Uterus (tissue), 2 donors: ENCODE measurements around the gene ZCCHC10.

Experiments used
- POLR2A ChIP-seq, 2 donors: fragments of 450-650 bp; IDR thresholded peaks; one replicate each; pipeline ENCODE4 v1.6.1; 2016; ENCODE audit warnings: antibody characterized with exemption in 2 of 2, mild to moderate bottlenecking in 1 of 2, moderate library complexity in 1 of 2
- TF ChIP-seq, protein P1 (sequence below), 4 experiments: fragments of 200-600 bp in 2 of 4; fragments of 450-650 bp in 2 of 4; sonication (generic) in 2 of 4; IDR thresholded peaks; one replicate each; pipeline ENCODE4 v1.5.1; 2016 to 2019; ENCODE audit warnings: antibody characterized with exemption in 4 of 4, mild to moderate bottlenecking in 2 of 4, moderate library complexity in 1 of 4

DNA sequence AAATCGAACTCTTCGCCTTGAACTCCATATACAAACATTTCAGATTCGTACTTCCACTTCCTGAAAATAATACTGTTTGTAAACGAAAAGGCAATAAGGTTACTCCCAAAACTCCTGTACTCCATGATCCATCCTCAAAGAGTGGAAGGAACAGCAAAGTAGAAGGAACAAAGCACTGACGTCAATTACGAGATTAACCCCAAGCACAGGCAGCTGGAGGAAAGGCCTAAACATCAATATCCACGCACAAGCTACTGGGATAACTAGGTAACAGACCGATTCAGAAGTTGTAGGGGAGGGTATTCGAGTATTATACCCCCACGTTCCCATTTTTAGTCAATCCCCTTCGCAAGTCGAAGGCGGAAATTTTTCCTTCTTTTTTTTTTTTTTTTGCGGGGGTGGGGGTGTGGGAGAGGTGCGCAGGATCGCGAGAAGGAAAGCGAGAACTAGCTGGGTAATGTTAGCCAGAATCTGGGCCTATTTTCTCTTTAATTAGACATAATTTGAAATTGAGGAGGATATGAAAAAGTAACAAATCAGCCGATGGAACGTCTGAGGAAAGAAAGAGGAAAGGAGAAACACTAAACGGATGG is 63.8 kb downstream of the ZCCHC10 start:
- peak in 1 of 2 donors; percentile 9 for TF ChIP-seq POLR2A (IDR thresholded peaks at IDR 0.05)
- TF ChIP-seq, protein P1, sequence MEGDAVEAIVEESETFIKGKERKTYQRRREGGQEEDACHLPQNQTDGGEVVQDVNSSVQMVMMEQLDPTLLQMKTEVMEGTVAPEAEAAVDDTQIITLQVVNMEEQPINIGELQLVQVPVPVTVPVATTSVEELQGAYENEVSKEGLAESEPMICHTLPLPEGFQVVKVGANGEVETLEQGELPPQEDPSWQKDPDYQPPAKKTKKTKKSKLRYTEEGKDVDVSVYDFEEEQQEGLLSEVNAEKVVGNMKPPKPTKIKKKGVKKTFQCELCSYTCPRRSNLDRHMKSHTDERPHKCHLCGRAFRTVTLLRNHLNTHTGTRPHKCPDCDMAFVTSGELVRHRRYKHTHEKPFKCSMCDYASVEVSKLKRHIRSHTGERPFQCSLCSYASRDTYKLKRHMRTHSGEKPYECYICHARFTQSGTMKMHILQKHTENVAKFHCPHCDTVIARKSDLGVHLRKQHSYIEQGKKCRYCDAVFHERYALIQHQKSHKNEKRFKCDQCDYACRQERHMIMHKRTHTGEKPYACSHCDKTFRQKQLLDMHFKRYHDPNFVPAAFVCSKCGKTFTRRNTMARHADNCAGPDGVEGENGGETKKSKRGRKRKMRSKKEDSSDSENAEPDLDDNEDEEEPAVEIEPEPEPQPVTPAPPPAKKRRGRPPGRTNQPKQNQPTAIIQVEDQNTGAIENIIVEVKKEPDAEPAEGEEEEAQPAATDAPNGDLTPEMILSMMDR (IDR thresholded peaks at IDR 0.05) = no peak
